ENCODE measurements around the gene LCNL1. TPM values are rescaled to one million over a fixed set of nuclear protein-coding genes. Genes with fewer than 3 reads are reported as not detected.

LCNL1 gene
- total and polyA plus RNA-seq, 2 donors (not counting 1 experiment from before 2014, with no cell fraction given), result not detected

DNA sequence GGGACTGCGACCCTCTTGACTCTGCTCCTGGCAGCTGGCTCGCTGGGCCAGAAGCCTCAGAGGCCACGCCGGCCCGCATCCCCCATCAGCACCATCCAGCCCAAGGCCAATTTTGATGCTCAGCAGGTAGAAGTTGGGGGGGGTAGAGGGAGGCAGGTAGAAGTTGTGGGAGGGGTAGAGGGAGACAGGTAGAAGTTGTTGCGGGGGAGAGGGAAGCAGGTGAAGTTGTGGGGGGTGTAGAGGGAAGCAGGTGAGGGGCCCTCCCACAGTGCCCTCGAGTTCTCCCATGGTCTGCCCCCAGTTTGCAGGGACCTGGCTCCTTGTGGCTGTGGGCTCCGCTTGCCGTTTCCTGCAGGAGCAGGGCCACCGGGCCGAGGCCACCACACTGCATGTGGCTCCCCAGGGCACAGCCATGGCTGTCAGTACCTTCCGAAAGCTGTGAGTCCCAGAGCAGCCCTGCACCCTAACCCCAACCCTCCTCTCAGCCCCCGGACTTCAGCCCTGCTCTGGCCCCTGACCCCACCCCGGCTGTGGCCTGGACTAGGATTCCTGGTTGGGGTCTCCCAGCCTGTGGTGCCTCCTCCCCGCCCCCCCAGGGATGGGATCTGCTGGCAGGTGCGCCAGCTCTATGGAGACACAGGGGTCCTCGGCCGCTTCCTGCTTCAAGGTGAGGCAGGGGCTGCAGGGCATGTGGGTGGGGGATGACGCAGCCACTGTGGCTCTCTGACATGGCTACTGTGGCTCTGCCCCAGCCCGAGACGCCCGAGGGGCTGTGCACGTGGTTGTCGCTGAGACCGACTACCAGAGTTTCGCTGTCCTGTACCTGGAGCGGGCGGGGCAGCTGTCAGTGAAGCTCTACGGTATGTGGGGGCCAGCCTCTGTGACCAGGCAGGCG, 37.2 kb upstream of the LCNL1 start:
- ATAC-seq (ENCODE audit: low read depth) (no peak), DNase-seq (no peak)
- H2AFZ ChIP-seq (ENCODE audit: insufficient read depth, low read depth, low read length, poor library complexity, severe bottlenecking), result no peak overlapping the region
- Mint-ChIP-seq H3K4me3 (no peak overlapping the region), H3K27me3 (no peaks in the 10 kb centered on the region), H3K9me3 (ENCODE audit: insufficient read depth) (no peaks in the 10 kb centered on the region), H3K4me1 (peaks cover 14% of the 10 kb centered on the region), H3K27ac (no peak overlapping the region)
- H3K27ac ChIP-seq (ENCODE audit: low read length in 2 of 2), result no peak overlapping the region
- 89% methylated on average over 30 of the region's 30 CpGs for WGBS (ENCODE audit: insufficient coverage)
- intact Hi-C loops (cut with micrococcal nuclease), result loop anchor here (2.0 kb wide), 1 partner anchor 155 kb away; the partner anchor contains the start of gene TMEM141
- ChIA-PET POLR2A (interaction anchor here (0.6 kb wide), 1 partner anchor 20 kb away, joined by 5 read pairs; no protein-coding TSS in a partner anchor), CTCF (interaction anchor here (0.9 to 2.4 kb wide), 4 partner anchors 80 to 139 kb away, joined by 3 to 10 read pairs (median 5); no protein-coding TSS in a partner anchor)
- H4K20me1 ChIP-seq (ENCODE audit: control insufficient read depth, insufficient read depth, low read length, poor library complexity, severe bottlenecking), result peaks cover 35% of the 10 kb centered on the region
- H3K79me2 ChIP-seq (ENCODE audit: control insufficient read depth, insufficient read depth, low read length), result peaks cover 22% of the 10 kb centered on the region
- peaks cover 0 to 24% of the 10 kb centered on the region in 2 experiments for H3K36me3 ChIP-seq (replicated peaks in 1 of 2; ENCODE audit: control extremely low read depth in 1 of 2, control insufficient read depth in 1 of 2, extremely low read depth in 1 of 2, insufficient read depth in 2 of 2, low read length in 1 of 2)
- H3K4me3 ChIP-seq (ENCODE audit: control extremely low read depth in 1 of 5, extremely low read depth in 1 of 5, insufficient read depth in 1 of 5, low read depth in 2 of 5, low read length in 4 of 5), result no peak overlapping the region
- no peaks in the 10 kb centered on the region for H3K27me3 ChIP-seq (replicated peaks in 1 of 4; ENCODE audit: control extremely low read depth in 1 of 4, control insufficient read depth in 3 of 4, insufficient read depth in 4 of 4, low read length in 3 of 4)
- H3K9me3 ChIP-seq (ENCODE audit: control extremely low read depth in 1 of 3, control insufficient read depth in 2 of 3, insufficient read depth in 1 of 3, low read length in 2 of 3), result no peaks in the 10 kb centered on the region
- no peak overlapping the region for H3K9ac ChIP-seq (ENCODE audit: low read length)
- peaks cover 15 to 28% of the 10 kb centered on the region in 2 donors for H3K4me1 ChIP-seq (ENCODE audit: control insufficient read depth in 2 of 2, insufficient read depth in 2 of 2, low read length in 2 of 2)
- H3K4me2 ChIP-seq (replicated peaks; ENCODE audit: low read depth, low read length, poor library complexity, severe bottlenecking), result peak overlapping the region; percentile 81
- TF ChIP-seq EZH2 (IDR thresholded peaks at IDR 0.05; ENCODE audit: borderline replicate concordance, insufficient read depth, low read depth, low read length, poor library complexity, severe bottlenecking), result no peak
- TF ChIP-seq, protein P1, sequence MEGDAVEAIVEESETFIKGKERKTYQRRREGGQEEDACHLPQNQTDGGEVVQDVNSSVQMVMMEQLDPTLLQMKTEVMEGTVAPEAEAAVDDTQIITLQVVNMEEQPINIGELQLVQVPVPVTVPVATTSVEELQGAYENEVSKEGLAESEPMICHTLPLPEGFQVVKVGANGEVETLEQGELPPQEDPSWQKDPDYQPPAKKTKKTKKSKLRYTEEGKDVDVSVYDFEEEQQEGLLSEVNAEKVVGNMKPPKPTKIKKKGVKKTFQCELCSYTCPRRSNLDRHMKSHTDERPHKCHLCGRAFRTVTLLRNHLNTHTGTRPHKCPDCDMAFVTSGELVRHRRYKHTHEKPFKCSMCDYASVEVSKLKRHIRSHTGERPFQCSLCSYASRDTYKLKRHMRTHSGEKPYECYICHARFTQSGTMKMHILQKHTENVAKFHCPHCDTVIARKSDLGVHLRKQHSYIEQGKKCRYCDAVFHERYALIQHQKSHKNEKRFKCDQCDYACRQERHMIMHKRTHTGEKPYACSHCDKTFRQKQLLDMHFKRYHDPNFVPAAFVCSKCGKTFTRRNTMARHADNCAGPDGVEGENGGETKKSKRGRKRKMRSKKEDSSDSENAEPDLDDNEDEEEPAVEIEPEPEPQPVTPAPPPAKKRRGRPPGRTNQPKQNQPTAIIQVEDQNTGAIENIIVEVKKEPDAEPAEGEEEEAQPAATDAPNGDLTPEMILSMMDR (IDR thresholded peaks at IDR 0.05), result no peak
